Right kidney (tissue), 1 donor: ENCODE measurements around the gene IL9R.
"Not testable (repeated sequence)": the region's sequence is repeated elsewhere in the genome, so short reads cannot be mapped to it uniquely, and the experiment has no call there.

Source experiments
- DNase-seq: peaks from one replicate; pipeline ENCODE4 v3.0.0-alpha.2; 2016

The IL9R gene

DNA sequence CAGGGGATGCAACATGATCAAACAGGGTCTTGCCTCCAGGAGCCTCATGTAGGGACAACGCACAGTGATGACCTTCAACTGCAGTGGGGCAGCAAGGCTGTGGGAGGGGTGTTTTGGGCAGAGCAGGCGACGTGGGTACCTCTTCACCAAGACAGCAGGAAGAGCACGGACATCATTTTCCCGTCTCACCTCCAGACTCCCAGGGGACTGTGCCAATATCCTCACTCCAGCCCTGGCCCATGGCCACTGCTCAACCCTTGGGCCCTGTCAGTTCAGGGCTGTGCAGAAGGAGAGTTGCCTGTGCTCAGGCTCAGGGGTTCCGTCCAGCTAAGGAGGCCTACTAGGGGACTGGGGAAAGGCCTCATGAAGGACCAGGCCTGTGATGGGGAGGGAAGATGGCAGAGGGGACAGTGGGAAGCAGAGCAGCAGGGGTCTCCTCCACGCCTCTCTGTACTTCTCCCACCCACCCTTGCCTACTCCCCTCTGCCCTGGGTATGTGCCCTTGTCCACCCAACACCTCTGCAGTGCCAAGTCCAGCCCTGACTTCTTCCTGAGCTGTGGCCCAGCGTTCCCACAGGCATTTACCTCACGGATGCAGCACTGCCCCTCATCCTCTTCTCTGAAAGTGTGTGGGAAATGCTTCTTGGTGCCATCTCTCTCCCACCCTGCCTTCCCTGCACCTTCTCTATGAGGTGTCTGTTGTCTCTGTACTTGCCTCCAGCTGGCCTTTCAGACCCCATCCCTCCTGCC lies 1.4 kb downstream of the IL9R start:
- DNase-seq = no peak

DNA sequence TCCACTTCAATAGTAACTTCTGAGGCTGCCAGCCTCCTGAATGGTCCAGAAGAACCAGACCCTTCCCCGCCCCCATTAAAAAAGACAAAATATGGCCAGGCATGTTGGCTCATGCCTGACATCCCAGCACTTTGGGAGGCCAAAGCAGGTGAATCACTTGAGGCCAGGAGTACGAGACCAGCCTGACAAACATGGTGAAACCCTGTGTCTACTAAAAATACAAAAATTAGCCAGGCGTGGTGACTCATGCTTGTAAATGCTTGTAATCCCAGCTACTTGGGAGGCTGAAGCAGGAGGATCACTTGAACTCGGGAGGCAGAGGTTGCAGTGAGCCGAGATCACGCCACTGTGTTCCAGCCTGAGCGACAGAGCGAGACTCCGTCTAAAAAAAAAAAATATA lies 2.3 kb downstream of the IL9R start:
- DNase-seq = not testable (repeated sequence)

GRCh38 chrX:156000361-156000926 lies 2.9 kb downstream of the IL9R start:
- DNase-seq = no peak

DNA sequence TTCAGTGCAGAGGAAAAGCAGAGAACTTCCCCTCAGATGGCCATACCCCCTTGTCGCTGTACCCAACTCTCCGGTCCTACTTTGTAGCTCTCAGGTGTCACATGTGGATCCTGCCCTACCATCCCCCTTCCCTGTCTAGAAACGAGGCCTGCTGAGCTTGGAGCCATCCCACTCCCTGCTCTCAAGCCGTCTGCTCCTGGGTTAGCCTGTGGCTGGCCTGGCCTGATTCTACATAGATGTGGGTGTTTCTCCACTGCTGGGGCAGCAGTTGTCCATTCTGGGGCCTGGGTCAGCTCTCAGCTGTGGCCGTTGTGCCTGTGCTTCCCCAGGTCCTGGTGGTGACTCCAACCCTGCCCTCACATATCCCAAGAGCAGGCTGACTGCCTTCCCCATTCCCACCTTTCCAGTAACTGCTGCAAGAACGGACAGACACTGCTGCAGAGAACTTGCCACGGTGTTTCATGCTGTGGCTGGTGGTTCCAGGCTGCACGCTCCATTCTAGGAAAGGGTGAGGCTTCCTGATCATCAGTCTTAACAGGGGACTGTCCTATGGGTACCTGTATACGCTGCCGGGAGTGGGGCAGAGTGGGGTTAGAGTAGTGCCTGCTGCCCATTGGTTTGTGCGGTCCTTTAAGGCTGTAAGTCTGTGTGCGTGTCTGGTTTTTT lies 3.6 kb downstream of the IL9R start:
- no peak for DNase-seq

GRCh38 chrX:156001667-156002021 lies 4.1 kb downstream of the IL9R start:
- no peak for DNase-seq

DNA sequence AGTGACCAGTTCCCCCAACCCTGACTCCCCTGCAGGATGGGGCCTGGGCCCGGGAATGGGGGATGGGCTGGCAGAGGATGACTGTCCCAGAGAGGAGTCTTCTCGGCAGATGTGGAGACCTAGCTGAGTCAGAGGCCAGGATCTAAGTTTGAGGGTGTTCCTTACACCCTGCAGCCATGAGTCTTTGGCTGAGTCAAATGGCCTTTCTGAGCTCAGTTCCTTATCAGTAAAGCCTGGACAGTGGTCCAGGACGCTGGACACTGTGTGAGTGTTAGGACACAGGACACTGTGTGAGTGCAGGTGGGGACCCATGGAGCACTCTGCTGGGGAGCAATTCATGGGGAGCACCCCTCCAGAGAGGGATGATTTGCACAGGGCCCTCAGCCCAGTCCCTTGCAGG lies 5.0 kb downstream of the IL9R start:
- DNase-seq = no peak

GRCh38 chrX:156003486-156004185 lies 6.1 kb downstream of the IL9R start:
- DNase-seq = no peak

GRCh38 chrX:156004256-156004655 lies 6.8 kb downstream of the IL9R start:
- no peak for DNase-seq

GRCh38 chrX:156004740-156005139 lies 7.2 kb downstream of the IL9R start:
- DNase-seq = no peak

DNA sequence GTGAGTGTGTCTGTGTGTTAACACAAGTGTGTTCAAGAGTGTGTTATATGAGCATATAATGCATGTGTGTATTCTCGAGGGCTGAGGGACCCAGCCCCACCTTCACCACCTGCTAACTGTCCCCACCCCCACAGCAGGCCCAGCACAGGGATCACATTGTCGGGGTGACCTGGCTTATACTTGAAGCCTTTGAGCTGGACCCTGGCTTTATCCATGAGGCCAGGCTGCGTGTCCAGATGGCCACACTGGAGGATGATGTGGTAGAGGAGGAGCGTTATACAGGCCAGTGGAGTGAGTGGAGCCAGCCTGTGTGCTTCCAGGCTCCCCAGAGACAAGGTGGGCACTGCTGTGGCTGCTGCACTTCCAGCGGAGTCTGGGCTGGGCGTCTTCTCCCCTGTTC lies 7.6 kb downstream of the IL9R start:
- DNase-seq = no peak

DNA sequence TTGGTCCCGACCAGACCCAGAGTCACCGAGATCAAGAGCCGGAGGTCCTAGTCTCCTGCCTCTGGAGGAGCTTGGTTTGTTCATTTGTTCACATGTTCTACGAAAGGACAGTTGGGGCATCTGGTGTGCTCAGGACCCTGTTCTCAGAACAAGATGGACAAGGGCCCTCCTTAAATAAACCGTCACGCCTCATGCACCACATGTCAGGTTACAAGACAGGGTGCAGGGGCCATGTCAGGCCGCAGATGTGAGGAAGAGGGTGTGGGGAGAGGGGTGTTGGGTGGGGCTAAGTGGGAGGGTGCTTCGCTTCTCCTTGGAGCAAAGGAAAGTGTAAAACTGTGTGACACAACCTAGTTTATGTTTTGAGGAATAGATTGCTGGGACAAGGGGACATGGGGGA lies 9.0 kb downstream of the IL9R start:
- not testable (repeated sequence) for DNase-seq

- not testable (repeated sequence) for DNase-seq
Measured at GRCh38 chrX:156008379-156008778, 10.9 kb downstream of the IL9R start.

GRCh38 chrX:156008915-156009314 lies 11.4 kb downstream of the IL9R start:
- peak; percentile 2 for DNase-seq

DNA sequence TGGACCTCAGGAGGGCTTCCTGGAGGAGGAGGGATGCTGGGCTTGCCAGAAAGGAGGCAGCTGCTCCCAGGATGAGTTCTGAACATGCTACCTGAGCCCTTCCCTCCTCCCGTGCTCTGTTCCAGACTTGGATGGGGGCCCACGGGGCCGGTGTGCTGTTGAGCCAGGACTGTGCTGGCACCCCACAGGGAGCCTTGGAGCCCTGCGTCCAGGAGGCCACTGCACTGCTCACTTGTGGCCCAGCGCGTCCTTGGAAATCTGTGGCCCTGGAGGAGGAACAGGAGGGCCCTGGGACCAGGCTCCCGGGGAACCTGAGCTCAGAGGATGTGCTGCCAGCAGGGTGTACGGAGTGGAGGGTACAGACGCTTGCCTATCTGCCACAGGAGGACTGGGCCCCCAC lies 12.2 kb downstream of the IL9R start:
- not testable (repeated sequence) for DNase-seq

GRCh38 chrX:156013286-156013953 lies 15.9 kb downstream of the IL9R start:
- DNase-seq = not testable (repeated sequence)

GRCh38 chrX:156019846-156020245 lies 22.4 kb downstream of the IL9R start:
- DNase-seq = not testable (repeated sequence)

GRCh38 chrX:156023002-156023401 lies 25.5 kb downstream of the IL9R start:
- not testable (repeated sequence) for DNase-seq

GRCh38 chrX:156024949-156025492 lies 27.5 kb downstream of the IL9R start:
- DNase-seq = not testable (repeated sequence)

DNA sequence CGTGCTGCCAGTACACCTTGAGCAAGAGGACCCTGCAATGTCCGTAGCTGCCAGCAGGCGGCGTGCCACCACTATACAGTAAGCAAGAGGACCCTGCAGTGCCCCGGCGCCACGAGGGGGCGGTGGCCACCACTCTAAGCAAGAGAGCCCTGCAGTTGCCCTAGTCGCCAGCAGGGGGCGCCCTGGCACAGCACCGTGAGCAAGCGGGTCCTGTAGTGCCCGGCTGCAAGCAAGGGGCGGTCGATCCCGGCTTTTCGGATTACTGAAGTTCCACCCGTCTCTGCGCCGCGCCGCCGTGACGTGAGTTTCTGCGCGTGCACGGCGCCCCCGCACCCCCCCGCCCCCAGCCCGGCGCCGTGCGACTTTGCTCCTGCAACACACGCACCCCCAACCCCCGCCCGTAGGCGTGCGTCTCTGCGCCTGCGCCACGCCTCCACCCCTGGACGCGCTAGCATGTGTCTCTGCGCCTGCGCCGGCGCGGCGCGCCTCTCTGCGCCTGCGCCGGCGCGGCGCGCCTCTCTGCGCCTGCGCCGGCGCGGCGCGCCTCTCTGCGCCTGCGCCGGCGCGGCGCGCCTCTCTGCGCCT lies 31.2 kb downstream of the IL9R start:
- not testable (repeated sequence) for DNase-seq

DNA sequence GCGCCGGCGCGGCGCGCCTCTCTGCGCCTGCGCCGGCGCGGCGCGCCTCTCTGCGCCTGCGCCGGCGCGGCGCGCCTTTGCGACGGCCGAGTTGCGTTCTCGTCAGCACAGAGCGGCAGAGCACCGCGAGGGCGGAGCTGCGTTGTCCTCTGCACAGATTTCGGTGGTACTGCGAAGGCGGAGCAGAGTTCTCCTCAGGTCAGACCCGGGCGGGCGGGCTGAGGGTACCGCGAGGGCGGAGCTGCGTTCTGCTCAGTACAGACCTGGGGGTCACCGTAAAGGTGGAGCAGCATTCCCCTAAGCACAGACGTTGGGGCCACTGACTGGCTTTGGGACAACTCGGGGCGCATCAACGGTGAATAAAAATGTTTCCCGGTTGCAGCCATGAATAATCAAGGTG lies 31.8 kb downstream of the IL9R start:
- DNase-seq = not testable (repeated sequence)

- not testable (repeated sequence) for DNase-seq
Measured at GRCh38 chrX:156029707-156030442, 32.4 kb downstream of the IL9R start.
